ENCODE results near the gene PPP2R1A.

GRCh38 chr19:52170304-52170703 is 19.5 kb upstream of the PPP2R1A start:
- TF ChIP-seq GABPA (IDR thresholded peaks at IDR 0.05; ENCODE audit: low read depth) (no peak), CTCF (IDR thresholded peaks at IDR 0.05; ENCODE audit: insufficient read depth, low read length) (no peak), REST (IDR thresholded peaks at IDR 0.05; ENCODE audit: insufficient replicate concordance, low read depth) (no peak), POLR2AphosphoS5 (IDR thresholded peaks at IDR 0.05; ENCODE audit: low read depth) (no peak), SPI1 (IDR thresholded peaks at IDR 0.05; ENCODE audit: borderline replicate concordance, low read depth) (no peak)
